ENCODE measurements around the gene USP53. TPM values are rescaled to one million over a fixed set of nuclear protein-coding genes. Genes with fewer than 3 reads are reported as not detected.

USP53 gene
- total RNA-seq, 3 donors from 2014 or later = 11.8 to 12.4 (median 12.1) TPM

- H3K36me3 Mint-ChIP-seq (ENCODE audit: insufficient read depth) = peaks cover 21% of the 10 kb centered on the region
- peak; percentile 86 for DNase-seq
Observed at GRCh38 chr4:119300101-119300978, 87.8 kb downstream of the USP53 start.

DNA sequence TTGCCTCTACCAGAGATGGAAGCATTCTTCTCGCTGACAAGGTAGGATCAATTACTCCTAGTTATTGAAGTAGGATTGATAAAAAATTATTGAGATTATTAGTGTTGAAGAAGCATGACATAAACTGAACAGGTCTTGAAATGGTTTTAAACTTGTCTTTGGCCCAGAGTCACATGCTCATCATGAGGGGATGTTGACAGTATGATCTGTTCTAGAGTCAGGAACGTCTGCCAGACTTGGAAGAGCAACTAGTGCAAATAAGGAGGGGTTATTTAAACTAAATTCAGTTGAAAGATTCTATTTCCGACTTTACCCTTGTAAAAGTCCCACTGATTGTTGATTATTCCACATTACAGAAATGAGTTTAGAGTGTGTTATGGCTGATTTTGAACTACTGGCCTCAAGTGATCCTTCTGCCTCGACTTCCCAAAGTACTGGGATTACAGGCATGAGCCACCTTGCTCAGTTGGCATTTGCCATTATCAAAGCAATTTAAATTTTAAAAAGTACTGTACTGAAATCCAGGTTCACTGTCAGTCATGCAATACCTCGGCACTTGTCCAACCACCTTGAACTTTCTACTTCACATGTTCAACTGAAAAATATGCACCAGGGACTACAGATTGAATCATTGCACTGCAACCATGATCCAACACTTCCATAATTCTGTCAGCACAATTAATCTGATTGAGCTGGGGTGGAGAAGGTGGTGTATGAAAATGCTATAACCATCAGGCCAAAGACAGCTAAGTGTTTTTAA lies 89.7 kb downstream of the USP53 start:
- no peak for ATAC-seq
- peaks cover 2% of the 10 kb centered on the region for H3K27me3 Mint-ChIP-seq (ENCODE audit: low read depth)

More at GRCh38 chr4:119300101-119300978, 87.8 kb downstream of the USP53 start:
- H3K9me3 Mint-ChIP-seq = no peaks in the 10 kb centered on the region
- peaks cover 2% of the 10 kb centered on the region for H3K27me3 Mint-ChIP-seq (ENCODE audit: low read depth)
- H3K4me1 Mint-ChIP-seq (ENCODE audit: low read depth) = peaks cover 26% of the 10 kb centered on the region
- H3K4me3 Mint-ChIP-seq = peak overlapping the region; percentile 100
- ATAC-seq = peak; percentile 99

DNA sequence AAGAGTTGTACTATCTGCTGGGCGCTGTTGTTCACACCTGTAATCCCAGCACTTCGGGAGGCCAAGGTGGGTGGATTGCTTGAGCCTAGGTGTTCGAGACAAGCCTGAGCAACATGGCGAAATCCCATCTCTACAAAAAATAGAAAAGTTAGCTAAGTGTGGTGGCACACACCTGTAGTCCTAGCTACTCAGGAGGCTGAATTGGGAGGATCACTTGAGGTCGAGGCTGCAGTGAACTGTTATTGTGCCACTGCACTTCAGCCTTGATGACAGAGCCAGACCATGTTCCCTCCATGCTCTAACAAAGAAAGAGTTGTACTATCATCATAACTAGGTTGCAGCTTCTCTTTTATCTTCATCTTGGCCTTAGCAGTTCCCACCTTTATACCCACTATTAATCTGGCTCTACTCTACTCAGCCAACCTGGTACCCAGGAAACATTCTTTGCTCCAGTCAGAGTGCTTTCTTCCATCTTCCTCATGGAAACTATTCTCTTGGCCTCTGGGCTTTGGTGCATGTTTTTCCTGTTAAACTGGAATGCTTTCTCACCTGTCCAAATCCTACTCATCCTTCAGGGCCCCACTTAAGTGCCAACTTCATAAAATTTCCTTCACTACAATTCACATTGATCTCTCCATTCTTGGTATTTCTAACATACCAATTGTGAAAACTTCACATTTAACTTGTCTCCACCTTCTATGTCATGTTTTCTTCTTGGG lies 91.2 kb downstream of the USP53 start:
- no peaks in the 10 kb centered on the region for H3K9me3 Mint-ChIP-seq
- no peak for ATAC-seq
- peaks cover 2% of the 10 kb centered on the region for H3K27me3 Mint-ChIP-seq (ENCODE audit: low read depth)
- H3K4me1 Mint-ChIP-seq (ENCODE audit: low read depth) = peaks cover 18% of the 10 kb centered on the region
- DNase-seq = no peak
- no peak overlapping the region for H3K4me3 Mint-ChIP-seq
- H3K36me3 Mint-ChIP-seq (ENCODE audit: insufficient read depth) = peaks cover 6% of the 10 kb centered on the region

More for the DNA sequence above, 89.7 kb downstream of the USP53 start:
- Mint-ChIP-seq H3K4me3 (no peak overlapping the region), H3K36me3 (ENCODE audit: insufficient read depth) (peaks cover 14% of the 10 kb centered on the region), H3K4me1 (ENCODE audit: low read depth) (peaks cover 28% of the 10 kb centered on the region), H3K9me3 (no peaks in the 10 kb centered on the region)
- no peak for DNase-seq

GRCh38 chr4:119304431-119304830 lies 91.9 kb downstream of the USP53 start:
- Mint-ChIP-seq H3K27me3 (ENCODE audit: low read depth) (peaks cover 2% of the 10 kb centered on the region), H3K36me3 (ENCODE audit: insufficient read depth) (peaks cover 3% of the 10 kb centered on the region), H3K9me3 (no peaks in the 10 kb centered on the region), H3K4me3 (no peak overlapping the region), H3K4me1 (ENCODE audit: low read depth) (peaks cover 12% of the 10 kb centered on the region)
- DNase-seq (no peak), ATAC-seq (no peak)

DNA sequence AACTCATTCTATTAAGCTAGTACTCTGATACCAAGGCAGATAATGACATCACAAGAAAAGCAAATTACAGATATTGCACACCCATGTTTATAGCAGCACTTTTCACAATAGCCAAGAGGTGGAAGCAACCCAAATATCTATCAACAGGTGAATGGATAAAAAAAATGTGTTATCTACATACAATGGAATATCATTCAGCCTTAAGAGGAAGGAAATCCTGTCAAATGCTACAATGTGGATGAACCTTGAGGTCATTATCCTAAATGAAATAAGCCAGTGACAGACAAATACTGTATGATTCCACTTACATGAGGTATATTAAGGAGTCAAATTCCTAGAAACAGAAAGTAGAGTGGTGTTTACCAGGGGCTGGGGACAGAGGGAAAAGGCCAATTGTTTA lies 95.1 kb downstream of the USP53 start:
- no peak overlapping the region for H3K4me3 Mint-ChIP-seq
- no peak for DNase-seq
- peaks cover 7% of the 10 kb centered on the region for H3K4me1 Mint-ChIP-seq (ENCODE audit: low read depth)
- peaks cover 4% of the 10 kb centered on the region for H3K27me3 Mint-ChIP-seq (ENCODE audit: low read depth)
- ATAC-seq = no peak
- H3K9me3 Mint-ChIP-seq = no peaks in the 10 kb centered on the region
- H3K36me3 Mint-ChIP-seq (ENCODE audit: insufficient read depth) = no peaks in the 10 kb centered on the region

- H3K4me3 Mint-ChIP-seq = no peak overlapping the region
- no peaks in the 10 kb centered on the region for H3K9me3 Mint-ChIP-seq
- no peak for ATAC-seq
Observed at GRCh38 chr4:119310826-119311225, 98.3 kb downstream of the USP53 start.

GRCh38 chr4:119313237-119313636 lies 100.7 kb downstream of the USP53 start:
- peaks cover 2% of the 10 kb centered on the region for H3K27me3 Mint-ChIP-seq (ENCODE audit: low read depth)
- no peaks in the 10 kb centered on the region for H3K4me1 Mint-ChIP-seq (ENCODE audit: low read depth)
- H3K36me3 Mint-ChIP-seq (ENCODE audit: insufficient read depth) = no peaks in the 10 kb centered on the region
- ATAC-seq (no peak), DNase-seq (no peak)
- H3K4me3 Mint-ChIP-seq = no peak overlapping the region
- no peaks in the 10 kb centered on the region for H3K9me3 Mint-ChIP-seq

More at GRCh38 chr4:119310826-119311225, 98.3 kb downstream of the USP53 start:
- Mint-ChIP-seq H3K27me3 (ENCODE audit: low read depth) (peaks cover 2% of the 10 kb centered on the region), H3K36me3 (ENCODE audit: insufficient read depth) (no peaks in the 10 kb centered on the region), H3K4me1 (ENCODE audit: low read depth) (peaks cover 7% of the 10 kb centered on the region)
- DNase-seq = no peak

GRCh38 chr4:119314356-119314755 lies 101.8 kb downstream of the USP53 start:
- peak in 1 of 2 donors; percentile 50 for ATAC-seq
- peaks cover 2% of the 10 kb centered on the region for H3K27me3 Mint-ChIP-seq (ENCODE audit: low read depth)
- no peak for DNase-seq
- H3K36me3 Mint-ChIP-seq (ENCODE audit: insufficient read depth) = no peaks in the 10 kb centered on the region
- no peaks in the 10 kb centered on the region for H3K9me3 Mint-ChIP-seq
- no peaks in the 10 kb centered on the region for H3K4me1 Mint-ChIP-seq (ENCODE audit: low read depth)
- H3K4me3 Mint-ChIP-seq = no peak overlapping the region

DNA sequence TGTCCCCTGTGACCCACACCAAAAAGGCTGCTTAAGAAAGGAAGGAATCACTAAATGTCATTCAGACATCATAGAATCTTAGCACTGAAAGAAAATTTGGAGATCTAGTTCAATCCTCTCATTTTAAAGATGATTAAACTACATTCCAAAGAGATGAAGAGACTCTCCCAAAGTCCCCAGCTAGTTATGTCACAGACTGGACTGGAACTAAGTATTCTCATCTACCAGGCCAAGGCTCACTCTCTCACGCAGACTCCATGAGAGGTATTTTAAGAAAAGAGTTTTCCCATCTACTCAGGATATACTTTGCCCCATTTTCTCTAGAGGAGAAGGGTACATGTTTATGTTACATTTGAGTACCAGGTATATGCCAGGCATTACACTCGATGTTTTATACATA lies 102.5 kb downstream of the USP53 start:
- Mint-ChIP-seq H3K4me1 (ENCODE audit: low read depth) (no peaks in the 10 kb centered on the region), H3K36me3 (ENCODE audit: insufficient read depth) (no peaks in the 10 kb centered on the region), H3K4me3 (no peak overlapping the region), H3K27me3 (ENCODE audit: low read depth) (peaks cover 2% of the 10 kb centered on the region), H3K9me3 (no peaks in the 10 kb centered on the region)
- DNase-seq (no peak), ATAC-seq (no peak)

- DNase-seq (no peak), ATAC-seq (no peak)
- Mint-ChIP-seq H3K36me3 (ENCODE audit: insufficient read depth) (no peaks in the 10 kb centered on the region), H3K4me3 (no peak overlapping the region), H3K27me3 (ENCODE audit: low read depth) (no peaks in the 10 kb centered on the region), H3K9me3 (no peaks in the 10 kb centered on the region), H3K4me1 (ENCODE audit: low read depth) (no peaks in the 10 kb centered on the region)
Observed at GRCh38 chr4:119317990-119318389, 105.5 kb downstream of the USP53 start.

DNA sequence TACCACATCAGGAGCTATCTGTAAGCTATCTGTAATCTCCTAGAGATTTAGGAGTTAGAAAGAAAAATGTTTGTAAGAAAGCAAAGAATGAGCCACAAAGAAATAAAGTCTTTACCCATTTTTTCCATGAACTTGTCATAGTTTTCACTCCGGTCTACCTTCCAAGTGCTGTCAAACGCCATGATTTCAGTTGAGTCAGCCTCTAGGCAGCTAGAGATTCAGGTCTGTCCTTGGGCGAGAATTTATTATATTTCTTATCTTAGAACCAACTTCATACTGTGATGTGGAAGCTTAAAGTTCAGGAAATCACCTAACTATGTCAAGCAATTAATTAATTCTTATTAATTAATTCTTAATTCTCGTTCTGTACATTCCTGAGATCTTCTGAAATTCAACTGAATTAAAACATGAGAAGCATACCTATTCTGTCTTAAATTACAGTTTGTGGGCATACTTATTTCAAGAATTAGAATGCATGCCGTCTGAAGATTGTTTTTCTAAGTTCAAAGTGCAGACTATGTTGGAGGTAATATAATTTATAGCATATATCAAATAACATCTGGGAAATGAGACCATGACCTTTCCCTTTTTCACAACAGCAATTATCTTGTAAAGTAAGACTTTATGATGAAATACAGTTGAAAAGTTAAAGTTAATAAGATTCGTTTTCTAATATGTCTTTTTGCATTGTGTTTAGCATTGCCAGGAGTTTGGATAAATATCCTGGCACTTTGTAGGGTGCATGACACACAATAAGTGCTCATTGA lies 109.6 kb downstream of the USP53 start, which contains the start of gene FABP2:
Gene FABP2, minus strand, starts transcription at position 218 of the 767 bp plus-strand sequence. Its CDS starts 36 bp downstream, at position 182.
- no peaks in the 10 kb centered on the region for H3K9me3 Mint-ChIP-seq
- ATAC-seq = no peak
- no peak for DNase-seq
- no peaks in the 10 kb centered on the region for H3K4me1 Mint-ChIP-seq (ENCODE audit: low read depth)
- H3K4me3 Mint-ChIP-seq = no peak within 1 kb of the TSS
- H3K27me3 Mint-ChIP-seq (ENCODE audit: low read depth) = peaks cover 3% of the 10 kb centered on the region
- no peaks in the 10 kb centered on the region for H3K36me3 Mint-ChIP-seq (ENCODE audit: insufficient read depth)

DNA sequence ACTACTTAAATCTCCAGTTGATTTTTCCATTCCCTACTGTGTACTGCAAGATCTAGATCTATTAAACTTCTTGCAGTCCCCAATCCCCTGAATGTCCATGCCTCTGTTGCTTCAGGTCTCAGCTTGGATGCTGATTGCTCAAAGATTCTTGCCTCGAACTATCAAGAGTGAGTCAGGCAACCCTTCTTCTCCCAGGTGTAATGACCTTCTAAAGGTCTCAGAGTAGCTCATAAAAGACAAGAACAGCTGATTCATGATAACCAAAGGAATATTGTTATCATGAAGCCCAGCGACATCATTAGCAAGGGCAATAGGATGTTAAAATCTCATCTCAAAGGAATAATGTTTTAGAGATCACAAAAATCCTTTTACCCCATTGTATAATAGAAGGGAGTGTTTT lies 116.2 kb downstream of the USP53 start:
- no peaks in the 10 kb centered on the region for H3K36me3 Mint-ChIP-seq (ENCODE audit: insufficient read depth)
- ATAC-seq (no peak), DNase-seq (no peak)
- no peaks in the 10 kb centered on the region for H3K9me3 Mint-ChIP-seq
- H3K27me3 Mint-ChIP-seq (ENCODE audit: low read depth) = peaks cover 14% of the 10 kb centered on the region
- no peak overlapping the region for H3K4me3 Mint-ChIP-seq
- no peaks in the 10 kb centered on the region for H3K4me1 Mint-ChIP-seq (ENCODE audit: low read depth)

DNA sequence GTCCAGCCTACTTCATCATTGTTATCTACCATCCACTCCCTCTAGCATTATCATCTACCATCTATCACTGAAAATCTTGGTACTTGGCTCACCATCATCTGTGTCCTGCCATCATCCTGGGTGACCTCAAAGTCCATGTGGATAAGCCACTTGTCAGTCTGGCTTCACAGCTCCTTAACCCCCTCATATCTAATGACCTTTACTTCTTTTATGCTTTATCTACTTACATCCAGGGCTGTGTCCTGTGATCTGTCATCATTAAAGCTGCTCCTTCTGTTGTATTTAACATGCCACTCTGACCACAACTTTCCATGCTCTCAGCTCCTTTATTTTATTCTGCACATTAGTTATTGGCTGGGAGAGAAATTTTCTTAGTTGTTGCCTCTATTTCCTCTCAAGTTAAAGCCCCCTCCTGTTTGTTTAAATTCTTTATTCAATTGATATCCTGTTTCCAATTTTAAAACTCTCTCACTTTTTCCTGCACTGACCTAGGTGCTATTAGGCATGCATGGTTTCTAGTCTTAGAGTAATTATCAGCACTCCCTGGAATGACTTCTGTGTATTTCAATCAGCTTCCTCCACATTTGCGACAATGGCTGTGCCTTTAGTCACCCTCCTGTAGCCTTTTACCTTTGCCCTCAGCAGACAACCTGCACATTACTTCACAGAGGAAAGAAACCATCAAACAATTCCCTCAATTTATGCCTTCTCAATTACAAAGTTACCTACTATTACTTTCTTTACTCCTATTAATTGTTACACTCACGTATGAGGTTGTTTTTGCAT lies 117.5 kb downstream of the USP53 start:
- ATAC-seq (no peak), DNase-seq (no peak)
- Mint-ChIP-seq H3K4me1 (ENCODE audit: low read depth) (no peaks in the 10 kb centered on the region), H3K36me3 (ENCODE audit: insufficient read depth) (no peaks in the 10 kb centered on the region), H3K4me3 (no peak overlapping the region), H3K9me3 (no peaks in the 10 kb centered on the region), H3K27me3 (ENCODE audit: low read depth) (peaks cover 14% of the 10 kb centered on the region)

Measured in activated T-cell treated with anti-CD3 and anti-CD28 coated beads, Interleukin-2, amount 50 U/mL, for 4 hours (primary cell).